ENCODE results near the gene CDH23.

DNA sequence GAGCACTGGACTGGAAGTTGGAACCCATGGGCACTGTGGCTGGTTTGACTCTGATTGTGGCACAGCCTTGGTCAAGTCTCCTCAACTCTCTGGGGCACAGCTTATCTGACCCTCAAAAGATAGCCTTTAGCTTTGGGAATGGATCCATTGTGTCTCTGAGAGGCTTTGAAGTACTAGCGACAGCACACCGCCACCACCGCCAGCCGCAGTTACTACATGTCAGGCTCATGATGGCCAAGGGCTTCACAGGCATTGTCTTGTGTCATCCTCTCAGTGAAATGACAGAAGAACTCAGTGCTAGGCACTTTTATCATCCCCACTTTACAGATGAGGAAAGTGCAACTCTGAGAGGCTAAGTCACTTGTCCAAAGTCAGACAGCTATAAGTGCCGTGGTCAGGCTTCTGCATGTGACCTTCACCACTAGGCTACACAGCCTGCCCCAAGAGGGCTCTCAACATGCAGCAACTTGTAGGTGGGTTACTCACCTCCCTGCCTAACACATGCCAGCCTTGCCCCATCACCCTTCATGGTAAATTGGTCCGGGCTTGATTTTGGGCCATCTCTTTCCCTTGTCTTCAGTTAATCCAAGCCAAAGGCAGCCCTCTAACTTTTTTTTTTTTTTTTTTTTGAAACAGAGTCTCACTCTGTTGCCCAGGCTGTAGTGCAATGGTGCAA lies 278.7 kb downstream of the CDH23 start:
- TF ChIP-seq TCF7L2 (IDR thresholded peaks at IDR 0.05; ENCODE audit: low read depth, low read length), result no peak
- TF ChIP-seq FOXM1 (IDR thresholded peaks at IDR 0.05; ENCODE audit: low read depth), result no peak
- TF ChIP-seq FOXM1 (CRISPR knock-in tag; IDR thresholded peaks at IDR 0.05; ENCODE audit: low read depth), result no peak
